Tibial nerve (tissue), 4 donors: ENCODE measurements around the gene CLDN14. TPM values are rescaled to one million over a fixed set of nuclear protein-coding genes. Genes with fewer than 3 reads are reported as not detected.

Experiments
- DNase-seq, 2 donors: peaks; one replicate each; pipeline ENCODE4 v3.0.0-alpha.2; 2019; ENCODE audit warnings: low spot score in 2 of 2
- H3K27ac ChIP-seq, 4 donors: fragments of 200-600 bp; sonication (generic) in 3 of 4; one replicate each; pipeline ENCODE4 v1.5.1; 2017 to 2019; ENCODE audit warnings: mild to moderate bottlenecking in 1 of 4
- H3K27me3 ChIP-seq, 2 donors: fragments of 200-600 bp; sonication (generic) in 1 of 2; one replicate each; pipeline versions ENCODE4 v1.5.1 to v1.6.0; 2017 to 2019
- H3K36me3 ChIP-seq, 3 donors: fragments of 200-600 bp; sonication (generic); one replicate each; pipeline ENCODE4 v1.5.1; 2018 to 2019
- H3K4me1 ChIP-seq, 4 donors: fragments of 200-600 bp; sonication (generic) in 3 of 4; one replicate each; pipeline ENCODE4 v1.5.1; 2017 to 2019
- H3K4me3 ChIP-seq, 4 donors: fragments of 200-600 bp; sonication (generic) in 3 of 4; one replicate each; pipeline ENCODE4 v1.5.1; 2017 to 2019; ENCODE audit warnings: mild to moderate bottlenecking in 1 of 4, moderate library complexity in 1 of 4
- H3K9me3 ChIP-seq, 4 donors: fragments of 200-600 bp; sonication (generic) in 3 of 4; one replicate each; pipeline ENCODE4 v1.5.1; 2017 to 2019
- EP300 ChIP-seq, 2 donors: sonication (generic); formaldehyde crosslinking; IDR thresholded peaks; one replicate each; pipeline ENCODE4 v1.6.1; 2017; ENCODE audit warnings: antibody characterized with exemption in 2 of 2, mild to moderate bottlenecking in 1 of 2
- POLR2A ChIP-seq, 2 donors: fragments of 450-650 bp; IDR thresholded peaks; one replicate each; pipeline ENCODE4 v1.6.1; 2017; ENCODE audit warnings: antibody characterized with exemption in 2 of 2, mild to moderate bottlenecking in 2 of 2, moderate library complexity in 2 of 2
- WGBS, 2 donors: methylation state at CpG; one replicate each; pipeline ENCODE4 v1.1.5; 2018; 5-methylcytosine and 5-hydroxymethylcytosine counted together
- total RNA-seq, 4 donors: library from RNA; depleted of rRNA; stranded (reverse); fragments of >200 nt; gene quantifications; one replicate each; pipeline ENCODE4 v1.1.0, GENCODE V29; 2016
- TF ChIP-seq, protein P1 (sequence below), 5 experiments: fragments of 200-600 bp in 3 of 5; fragments of 450-650 bp in 2 of 5; sonication (generic) in 3 of 5; IDR thresholded peaks; one replicate each; pipeline ENCODE4 v1.5.1; 2016 to 2019; ENCODE audit warnings: antibody characterized with exemption in 5 of 5, mild to moderate bottlenecking in 3 of 5, moderate library complexity in 2 of 5

The CLDN14 gene
- total RNA-seq, 4 donors from 2014 or later, result 1.3 TPM; not detected in 3

DNA sequence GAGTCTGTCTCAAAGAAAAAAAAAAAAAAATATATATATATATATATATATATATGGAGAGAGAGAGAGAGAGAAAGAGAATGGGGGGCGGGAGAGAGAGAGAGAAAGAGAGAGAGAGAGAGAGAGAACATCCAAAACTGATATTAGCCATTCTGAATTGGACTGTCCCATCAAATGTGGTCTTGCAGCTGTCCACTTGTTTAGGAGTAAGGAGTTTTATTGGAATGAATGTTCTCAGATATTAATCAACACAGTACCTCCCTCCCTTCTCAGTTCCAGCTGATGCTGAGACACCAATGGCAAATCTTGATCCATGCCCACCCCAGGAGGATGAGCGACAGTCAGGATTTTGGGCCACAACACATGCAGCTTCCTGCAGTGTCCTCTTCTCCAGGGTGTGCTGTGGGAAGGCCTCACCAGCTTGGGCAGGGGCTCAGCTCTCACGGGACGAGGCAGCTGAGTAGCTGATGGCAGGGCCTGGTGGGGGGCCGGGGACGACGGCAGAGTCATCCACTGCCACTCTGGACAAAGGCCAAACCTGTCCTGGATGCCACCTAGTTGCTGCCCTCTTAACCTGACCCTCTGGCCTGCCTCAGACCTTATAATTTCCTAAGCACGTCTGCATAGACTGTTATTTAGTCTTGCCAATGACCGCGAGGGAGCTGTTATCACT, 9.3 kb upstream of the CLDN14 start:
- Histone ChIP-seq H3K4me3 (no peak overlapping the region), H3K4me1 (no peaks in the 10 kb centered on the region), H3K27me3 (peaks cover 0 to 6% of the 10 kb centered on the region in 2 donors), H3K9me3 (no peaks in the 10 kb centered on the region), H3K36me3 (no peaks in the 10 kb centered on the region), H3K27ac (no peak overlapping the region)
- TF ChIP-seq EP300 (IDR thresholded peaks at IDR 0.05) (no peak), POLR2A (IDR thresholded peaks at IDR 0.05) (no peak)
- TF ChIP-seq, protein P1, sequence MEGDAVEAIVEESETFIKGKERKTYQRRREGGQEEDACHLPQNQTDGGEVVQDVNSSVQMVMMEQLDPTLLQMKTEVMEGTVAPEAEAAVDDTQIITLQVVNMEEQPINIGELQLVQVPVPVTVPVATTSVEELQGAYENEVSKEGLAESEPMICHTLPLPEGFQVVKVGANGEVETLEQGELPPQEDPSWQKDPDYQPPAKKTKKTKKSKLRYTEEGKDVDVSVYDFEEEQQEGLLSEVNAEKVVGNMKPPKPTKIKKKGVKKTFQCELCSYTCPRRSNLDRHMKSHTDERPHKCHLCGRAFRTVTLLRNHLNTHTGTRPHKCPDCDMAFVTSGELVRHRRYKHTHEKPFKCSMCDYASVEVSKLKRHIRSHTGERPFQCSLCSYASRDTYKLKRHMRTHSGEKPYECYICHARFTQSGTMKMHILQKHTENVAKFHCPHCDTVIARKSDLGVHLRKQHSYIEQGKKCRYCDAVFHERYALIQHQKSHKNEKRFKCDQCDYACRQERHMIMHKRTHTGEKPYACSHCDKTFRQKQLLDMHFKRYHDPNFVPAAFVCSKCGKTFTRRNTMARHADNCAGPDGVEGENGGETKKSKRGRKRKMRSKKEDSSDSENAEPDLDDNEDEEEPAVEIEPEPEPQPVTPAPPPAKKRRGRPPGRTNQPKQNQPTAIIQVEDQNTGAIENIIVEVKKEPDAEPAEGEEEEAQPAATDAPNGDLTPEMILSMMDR (IDR thresholded peaks at IDR 0.05), result no peak
- WGBS, 2 donors, result 76 to 83% methylated on average over 10 of the region's 10 CpGs
- DNase-seq, result no peak

DNA sequence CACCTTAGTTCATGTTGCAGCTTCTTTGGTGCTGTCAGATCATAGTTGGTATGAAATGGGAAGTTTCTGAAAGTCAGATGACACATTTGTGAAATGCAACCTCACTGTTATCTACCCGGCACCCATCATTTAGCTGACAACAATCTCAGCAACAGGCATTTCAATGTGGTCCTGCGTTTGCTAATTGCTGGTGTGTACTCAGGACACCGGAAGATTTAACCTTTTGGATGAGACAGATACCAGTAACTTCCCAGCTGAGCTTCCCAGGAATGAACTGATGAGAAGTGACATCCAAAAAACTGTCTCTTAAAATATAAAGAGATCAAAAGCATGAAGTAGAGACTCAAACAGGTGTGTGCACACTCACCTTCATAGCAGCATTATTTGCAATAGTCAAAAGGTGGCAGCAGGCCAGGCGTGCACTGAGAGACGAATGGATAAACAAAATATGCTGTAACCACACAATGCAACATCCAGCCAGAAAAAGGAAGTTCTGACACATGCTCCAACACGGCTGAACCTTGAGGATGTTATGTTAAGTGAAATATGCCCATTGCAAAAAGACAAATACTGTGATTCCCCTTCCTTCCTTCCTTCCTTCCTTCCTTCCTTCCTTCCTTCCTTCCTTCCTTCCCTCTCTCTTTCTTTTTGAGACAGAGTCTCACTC, 7.9 kb upstream of the CLDN14 start:
- Histone ChIP-seq H3K4me1 (no peaks in the 10 kb centered on the region), H3K27ac (no peak overlapping the region), H3K4me3 (no peak overlapping the region), H3K36me3 (no peaks in the 10 kb centered on the region), H3K9me3 (no peaks in the 10 kb centered on the region), H3K27me3 (no peaks in the 10 kb centered on the region)
- TF ChIP-seq, protein P1 (IDR thresholded peaks at IDR 0.05), result no peak
- TF ChIP-seq EP300 (IDR thresholded peaks at IDR 0.05) (no peak), POLR2A (IDR thresholded peaks at IDR 0.05) (no peak)
- no peak for DNase-seq
- WGBS, 2 donors, result 67 to 73% methylated on average over 6 of the region's 6 CpGs

DNA sequence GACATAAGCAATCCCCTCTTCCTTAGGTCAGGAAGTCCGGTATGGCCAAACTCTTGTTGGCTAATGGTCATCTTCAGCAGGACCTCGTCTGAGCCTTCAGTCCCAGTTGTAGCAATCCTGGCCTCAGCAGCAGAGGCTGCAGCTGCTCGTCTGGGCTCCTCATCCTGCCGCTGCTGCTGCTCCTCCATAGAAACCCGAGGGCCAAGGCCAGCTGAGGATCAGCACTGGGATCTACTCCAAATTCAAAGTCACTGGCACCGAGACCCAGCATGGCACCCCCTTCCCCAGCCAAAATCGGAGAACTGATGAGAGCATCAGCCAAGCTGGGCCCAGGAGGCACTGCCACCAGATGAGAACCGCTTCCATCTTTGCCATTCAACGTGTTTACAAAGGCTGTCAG, 6.3 kb upstream of the CLDN14 start:
- 93 to 97% methylated on average over 9 of the region's 9 CpGs for WGBS, 2 donors
- Histone ChIP-seq H3K36me3 (no peaks in the 10 kb centered on the region), H3K4me3 (no peak overlapping the region), H3K9me3 (no peaks in the 10 kb centered on the region), H3K4me1 (no peaks in the 10 kb centered on the region), H3K27me3 (no peaks in the 10 kb centered on the region), H3K27ac (no peak overlapping the region)
- TF ChIP-seq POLR2A (IDR thresholded peaks at IDR 0.05) (no peak), EP300 (IDR thresholded peaks at IDR 0.05) (no peak)
- no peak for DNase-seq

DNA sequence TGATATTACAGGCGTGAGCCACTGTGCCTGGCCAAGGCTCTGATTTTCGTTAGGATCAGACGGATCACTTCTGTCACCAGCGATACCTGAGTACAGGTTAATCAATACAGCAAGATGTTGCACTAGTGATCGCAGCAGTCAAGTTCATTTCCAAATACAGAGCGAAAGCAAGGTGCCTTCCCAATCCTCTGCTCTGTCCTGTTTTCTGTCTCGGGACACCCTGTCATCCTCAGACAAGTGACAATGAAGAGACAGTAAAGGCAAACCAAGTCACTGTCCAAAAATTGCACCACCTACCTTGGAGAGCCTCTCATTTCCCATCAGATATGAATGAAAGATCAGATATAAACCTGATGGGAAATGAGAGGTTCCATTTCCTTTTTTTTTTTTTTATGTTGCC, 5.6 kb upstream of the CLDN14 start:
- Histone ChIP-seq H3K27ac (no peak overlapping the region), H3K4me1 (no peaks in the 10 kb centered on the region), H3K9me3 (no peaks in the 10 kb centered on the region), H3K36me3 (no peaks in the 10 kb centered on the region), H3K27me3 (no peaks in the 10 kb centered on the region), H3K4me3 (no peak overlapping the region)
- no peak for DNase-seq
- WGBS, 2 donors, result 93 to 95% methylated on average over 7 of the region's 7 CpGs
- TF ChIP-seq, protein P1 (IDR thresholded peaks at IDR 0.05), result no peak
- TF ChIP-seq POLR2A (IDR thresholded peaks at IDR 0.05), result no peak
- TF ChIP-seq EP300 (IDR thresholded peaks at IDR 0.05), result no peak

DNA sequence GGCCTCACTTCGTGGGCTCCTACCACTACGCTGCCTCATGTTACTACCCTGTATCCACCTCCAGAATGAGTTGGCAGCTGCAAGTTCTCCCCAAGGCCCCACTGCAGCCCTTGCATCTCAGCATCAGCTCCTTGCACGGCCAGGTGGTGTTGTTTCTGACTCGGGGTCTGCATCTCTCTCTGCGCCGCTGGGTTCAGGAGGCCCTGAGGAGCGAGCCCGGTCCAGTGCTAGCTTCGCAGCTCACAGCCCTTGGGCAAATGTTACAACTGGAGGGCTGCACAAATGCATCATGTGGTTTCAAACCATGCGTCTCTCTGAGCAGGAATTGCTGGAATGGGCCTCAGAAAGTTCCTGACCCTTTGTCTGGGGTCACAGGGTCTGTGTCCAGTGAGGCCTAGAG, 3.2 kb upstream of the CLDN14 start:
- TF ChIP-seq EP300 (IDR thresholded peaks at IDR 0.05) (no peak), POLR2A (IDR thresholded peaks at IDR 0.05) (no peak)
- TF ChIP-seq, protein P1 (IDR thresholded peaks at IDR 0.05), result no peak
- 91 to 93% methylated on average over 10 of the region's 10 CpGs for WGBS, 2 donors
- H3K4me1 ChIP-seq, result no peaks in the 10 kb centered on the region
- H3K27ac ChIP-seq, result no peak overlapping the region
- no peaks in the 10 kb centered on the region for H3K36me3 ChIP-seq
- H3K9me3 ChIP-seq, result no peaks in the 10 kb centered on the region
- no peak for DNase-seq
- no peak overlapping the region for H3K4me3 ChIP-seq
- H3K27me3 ChIP-seq, result no peaks in the 10 kb centered on the region
